ENCODE data around the gene CHERP.

DNA sequence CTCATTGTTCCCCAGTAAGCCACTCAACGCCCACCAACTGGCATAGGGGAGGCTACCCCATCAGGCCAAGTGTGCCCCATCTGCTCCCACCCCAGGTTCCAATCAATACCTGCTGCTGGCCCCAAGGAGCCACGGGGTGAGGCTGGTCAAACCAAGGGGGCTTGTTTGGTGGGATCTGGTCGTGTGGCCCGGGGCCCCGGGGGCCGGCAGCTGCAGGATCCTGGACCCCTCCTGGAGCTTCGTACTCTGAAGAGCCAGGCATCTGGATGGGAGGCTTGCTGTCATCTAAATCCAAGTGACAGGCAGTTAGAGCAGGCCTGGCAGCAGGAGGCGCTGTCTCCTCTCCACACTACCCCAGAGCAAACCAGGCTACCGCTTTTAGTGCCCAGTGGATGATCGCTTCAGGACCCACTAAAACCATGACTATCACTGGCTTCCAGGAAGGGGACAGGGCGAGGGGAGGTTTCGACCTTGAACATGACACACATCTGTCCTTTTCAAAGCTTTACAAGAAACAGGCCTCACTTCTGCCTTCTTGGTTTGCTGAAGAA, 14.2 kb downstream of the CHERP start:
- TF ChIP-seq, protein P1, sequence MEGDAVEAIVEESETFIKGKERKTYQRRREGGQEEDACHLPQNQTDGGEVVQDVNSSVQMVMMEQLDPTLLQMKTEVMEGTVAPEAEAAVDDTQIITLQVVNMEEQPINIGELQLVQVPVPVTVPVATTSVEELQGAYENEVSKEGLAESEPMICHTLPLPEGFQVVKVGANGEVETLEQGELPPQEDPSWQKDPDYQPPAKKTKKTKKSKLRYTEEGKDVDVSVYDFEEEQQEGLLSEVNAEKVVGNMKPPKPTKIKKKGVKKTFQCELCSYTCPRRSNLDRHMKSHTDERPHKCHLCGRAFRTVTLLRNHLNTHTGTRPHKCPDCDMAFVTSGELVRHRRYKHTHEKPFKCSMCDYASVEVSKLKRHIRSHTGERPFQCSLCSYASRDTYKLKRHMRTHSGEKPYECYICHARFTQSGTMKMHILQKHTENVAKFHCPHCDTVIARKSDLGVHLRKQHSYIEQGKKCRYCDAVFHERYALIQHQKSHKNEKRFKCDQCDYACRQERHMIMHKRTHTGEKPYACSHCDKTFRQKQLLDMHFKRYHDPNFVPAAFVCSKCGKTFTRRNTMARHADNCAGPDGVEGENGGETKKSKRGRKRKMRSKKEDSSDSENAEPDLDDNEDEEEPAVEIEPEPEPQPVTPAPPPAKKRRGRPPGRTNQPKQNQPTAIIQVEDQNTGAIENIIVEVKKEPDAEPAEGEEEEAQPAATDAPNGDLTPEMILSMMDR (IDR thresholded peaks at IDR 0.05; ENCODE audit: control extremely low read depth in 1 of 3, insufficient read depth in 1 of 3, low read depth in 1 of 3, low read length in 3 of 3): peak; percentile 52 to 81 (median 80)
- TF ChIP-seq RXRA (IDR thresholded peaks at IDR 0.05; ENCODE audit: insufficient read depth, low read depth, low read length) (no peak), EP300 (IDR thresholded peaks at IDR 0.05; ENCODE audit: borderline replicate concordance in 1 of 2, low read depth in 2 of 2, low read length in 2 of 2) (no peak), RNF2 (IDR thresholded peaks at IDR 0.05; ENCODE audit: borderline replicate concordance, low read depth, low read length, missing control alignments, poor library complexity, severe bottlenecking) (no peak), TAF1 (IDR thresholded peaks at IDR 0.05; ENCODE audit: low read depth, low read length) (no peak), POLR2A (IDR thresholded peaks at IDR 0.05; ENCODE audit: control extremely low read depth in 1 of 2, low read depth in 2 of 2, low read length in 2 of 2) (no peak), POLR2AphosphoS5 (IDR thresholded peaks at IDR 0.05; ENCODE audit: low read depth, low read length) (no peak), CBX5 (IDR thresholded peaks at IDR 0.05; ENCODE audit: low read depth, low read length) (no peak), CHD2 (IDR thresholded peaks at IDR 0.05; ENCODE audit: low read length) (no peak), RFX5 (IDR thresholded peaks at IDR 0.05; ENCODE audit: borderline replicate concordance, low read depth, low read length) (no peak), POU5F1 (IDR thresholded peaks at IDR 0.05; ENCODE audit: low read depth, low read length) (no peak)
- TF ChIP-seq, protein P2, sequence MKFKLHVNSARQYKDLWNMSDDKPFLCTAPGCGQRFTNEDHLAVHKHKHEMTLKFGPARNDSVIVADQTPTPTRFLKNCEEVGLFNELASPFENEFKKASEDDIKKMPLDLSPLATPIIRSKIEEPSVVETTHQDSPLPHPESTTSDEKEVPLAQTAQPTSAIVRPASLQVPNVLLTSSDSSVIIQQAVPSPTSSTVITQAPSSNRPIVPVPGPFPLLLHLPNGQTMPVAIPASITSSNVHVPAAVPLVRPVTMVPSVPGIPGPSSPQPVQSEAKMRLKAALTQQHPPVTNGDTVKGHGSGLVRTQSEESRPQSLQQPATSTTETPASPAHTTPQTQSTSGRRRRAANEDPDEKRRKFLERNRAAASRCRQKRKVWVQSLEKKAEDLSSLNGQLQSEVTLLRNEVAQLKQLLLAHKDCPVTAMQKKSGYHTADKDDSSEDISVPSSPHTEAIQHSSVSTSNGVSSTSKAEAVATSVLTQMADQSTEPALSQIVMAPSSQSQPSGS (IDR thresholded peaks at IDR 0.05; ENCODE audit: low read length): no peak
- TF ChIP-seq, protein P3, sequence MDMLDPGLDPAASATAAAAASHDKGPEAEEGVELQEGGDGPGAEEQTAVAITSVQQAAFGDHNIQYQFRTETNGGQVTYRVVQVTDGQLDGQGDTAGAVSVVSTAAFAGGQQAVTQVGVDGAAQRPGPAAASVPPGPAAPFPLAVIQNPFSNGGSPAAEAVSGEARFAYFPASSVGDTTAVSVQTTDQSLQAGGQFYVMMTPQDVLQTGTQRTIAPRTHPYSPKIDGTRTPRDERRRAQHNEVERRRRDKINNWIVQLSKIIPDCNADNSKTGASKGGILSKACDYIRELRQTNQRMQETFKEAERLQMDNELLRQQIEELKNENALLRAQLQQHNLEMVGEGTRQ (IDR thresholded peaks at IDR 0.05; ENCODE audit: low read length): no peak
- TF ChIP-seq, protein P4, sequence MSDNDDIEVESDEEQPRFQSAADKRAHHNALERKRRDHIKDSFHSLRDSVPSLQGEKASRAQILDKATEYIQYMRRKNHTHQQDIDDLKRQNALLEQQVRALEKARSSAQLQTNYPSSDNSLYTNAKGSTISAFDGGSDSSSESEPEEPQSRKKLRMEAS (IDR thresholded peaks at IDR 0.05): no peak

Measured in H1 (cell line).